Measurements from ENCODE around the gene PEAR1.

PEAR1 gene

DNA sequence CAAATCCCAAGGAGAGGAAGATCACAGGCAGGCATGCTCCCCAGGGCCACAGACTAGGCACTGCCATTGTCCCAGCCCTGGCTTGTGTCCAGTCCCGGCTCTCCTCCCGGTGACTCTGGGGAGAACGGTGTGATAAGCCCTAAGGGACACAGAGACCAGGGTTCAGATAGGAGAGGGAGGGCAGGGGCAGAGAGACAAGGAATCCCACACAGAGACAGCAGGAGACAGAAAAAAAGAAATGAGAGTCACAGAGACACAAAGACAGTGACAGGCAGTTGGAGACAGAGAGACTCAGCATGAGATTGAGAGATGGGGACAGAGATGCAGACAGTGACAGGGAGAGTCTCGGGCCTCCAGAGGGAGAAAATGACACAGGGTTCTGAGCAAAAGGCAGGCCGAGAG lies 35.0 kb upstream of the PEAR1 start:
- H3K4me3 ChIP-seq (ENCODE audit: low read depth, low read length), result no peak overlapping the region
- no peaks in the 10 kb centered on the region for H3K36me3 ChIP-seq
- no peak overlapping the region for H3K27ac ChIP-seq
- no peaks in the 10 kb centered on the region for H3K9me3 ChIP-seq (ENCODE audit: severe bottlenecking)
- TF ChIP-seq, protein P1, sequence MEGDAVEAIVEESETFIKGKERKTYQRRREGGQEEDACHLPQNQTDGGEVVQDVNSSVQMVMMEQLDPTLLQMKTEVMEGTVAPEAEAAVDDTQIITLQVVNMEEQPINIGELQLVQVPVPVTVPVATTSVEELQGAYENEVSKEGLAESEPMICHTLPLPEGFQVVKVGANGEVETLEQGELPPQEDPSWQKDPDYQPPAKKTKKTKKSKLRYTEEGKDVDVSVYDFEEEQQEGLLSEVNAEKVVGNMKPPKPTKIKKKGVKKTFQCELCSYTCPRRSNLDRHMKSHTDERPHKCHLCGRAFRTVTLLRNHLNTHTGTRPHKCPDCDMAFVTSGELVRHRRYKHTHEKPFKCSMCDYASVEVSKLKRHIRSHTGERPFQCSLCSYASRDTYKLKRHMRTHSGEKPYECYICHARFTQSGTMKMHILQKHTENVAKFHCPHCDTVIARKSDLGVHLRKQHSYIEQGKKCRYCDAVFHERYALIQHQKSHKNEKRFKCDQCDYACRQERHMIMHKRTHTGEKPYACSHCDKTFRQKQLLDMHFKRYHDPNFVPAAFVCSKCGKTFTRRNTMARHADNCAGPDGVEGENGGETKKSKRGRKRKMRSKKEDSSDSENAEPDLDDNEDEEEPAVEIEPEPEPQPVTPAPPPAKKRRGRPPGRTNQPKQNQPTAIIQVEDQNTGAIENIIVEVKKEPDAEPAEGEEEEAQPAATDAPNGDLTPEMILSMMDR (IDR thresholded peaks at IDR 0.05; ENCODE audit: low read depth, low read length), result no peak
- no peaks in the 10 kb centered on the region for H3K27me3 ChIP-seq (ENCODE audit: insufficient read depth, low read depth, severe bottlenecking)
- no peak for DNase-seq

GRCh38 chr1:156858959-156859522 lies 34.5 kb upstream of the PEAR1 start, which contains the start of gene INSRR:
INSRR (minus strand) TSS chr1:156859117; CDS start chr1:156858621, 496 bp downstream.
- H3K9me3 ChIP-seq (ENCODE audit: severe bottlenecking), result no peaks in the 10 kb centered on the region
- H3K4me3 ChIP-seq (ENCODE audit: low read depth, low read length), result peak within 1 kb of the TSS; percentile 70
- no peaks in the 10 kb centered on the region for H3K36me3 ChIP-seq
- TF ChIP-seq, protein P1 (IDR thresholded peaks at IDR 0.05; ENCODE audit: low read depth, low read length), result no peak
- H3K27ac ChIP-seq, result peak within 1 kb of the TSS; percentile 43
- no peaks in the 10 kb centered on the region for H3K27me3 ChIP-seq (ENCODE audit: insufficient read depth, low read depth, severe bottlenecking)
- no peak for DNase-seq

DNA sequence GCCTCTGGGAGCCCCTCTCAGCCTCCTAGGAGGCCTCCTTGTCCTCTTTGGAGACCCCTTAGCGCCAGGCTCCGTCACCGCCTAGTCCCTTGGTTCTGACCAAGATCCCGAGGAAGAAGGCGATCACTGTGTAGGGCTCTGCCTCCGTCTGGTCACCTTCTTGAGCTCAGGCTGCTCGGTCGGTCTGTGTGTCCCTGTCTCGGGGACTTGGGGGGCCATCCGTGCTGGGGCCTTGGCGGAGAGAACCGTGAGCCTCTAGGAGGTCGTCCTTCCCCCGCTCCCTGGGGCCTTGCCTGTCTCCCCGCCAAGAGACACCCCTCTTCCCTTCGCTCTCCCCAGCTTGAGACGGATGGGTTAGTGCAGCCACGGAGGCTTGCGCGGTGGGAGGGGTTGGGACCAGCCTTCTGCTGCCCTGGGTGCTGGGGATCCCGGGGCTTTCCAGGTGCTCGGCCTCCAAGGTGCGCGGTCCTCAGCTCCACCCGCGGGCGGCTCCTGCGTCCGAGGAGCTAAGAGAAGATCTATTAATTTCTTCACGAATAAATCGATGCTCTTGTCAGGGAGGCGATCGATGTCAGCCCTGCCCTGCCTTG lies 33.9 kb upstream of the PEAR1 start:
- H3K4me3 ChIP-seq (ENCODE audit: low read depth, low read length), result peak overlapping the region; percentile 70
- no peaks in the 10 kb centered on the region for H3K27me3 ChIP-seq (ENCODE audit: insufficient read depth, low read depth, severe bottlenecking)
- H3K36me3 ChIP-seq, result no peaks in the 10 kb centered on the region
- peak; percentile 46 for DNase-seq
- H3K9me3 ChIP-seq (ENCODE audit: severe bottlenecking), result no peaks in the 10 kb centered on the region
- TF ChIP-seq, protein P1 (IDR thresholded peaks at IDR 0.05; ENCODE audit: low read depth, low read length), result no peak
- peak overlapping the region; percentile 43 for H3K27ac ChIP-seq

DNA sequence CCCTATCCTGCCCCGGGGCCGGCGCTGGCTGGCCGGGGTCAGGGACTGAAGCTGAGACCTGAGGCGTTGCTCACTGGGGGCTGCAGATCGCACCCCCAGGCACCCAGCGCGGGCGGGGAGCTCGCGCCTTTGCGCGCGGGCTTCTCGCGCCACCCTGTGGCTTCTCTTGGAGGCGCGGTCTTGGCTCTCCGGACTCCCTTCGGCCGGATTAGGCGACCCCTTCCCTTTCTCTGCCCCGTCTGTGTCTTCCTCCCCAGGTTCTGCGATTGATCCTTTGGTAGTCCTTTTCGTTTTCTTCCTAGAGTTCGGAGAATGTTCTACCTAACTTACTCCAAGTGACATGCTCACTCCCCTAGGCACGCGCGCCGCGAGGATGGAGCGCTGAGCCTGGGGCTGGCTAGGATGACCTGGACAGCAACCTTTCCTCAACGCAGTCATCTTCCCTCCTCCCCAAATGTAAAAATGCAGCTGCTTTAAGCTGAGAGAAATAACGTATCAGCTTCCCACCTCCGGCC lies 33.3 kb upstream of the PEAR1 start:
- peak overlapping the region; percentile 70 for H3K4me3 ChIP-seq (ENCODE audit: low read depth, low read length)
- no peaks in the 10 kb centered on the region for H3K9me3 ChIP-seq (ENCODE audit: severe bottlenecking)
- no peaks in the 10 kb centered on the region for H3K27me3 ChIP-seq (ENCODE audit: insufficient read depth, low read depth, severe bottlenecking)
- H3K27ac ChIP-seq, result peak overlapping the region; percentile 43
- H3K36me3 ChIP-seq, result no peaks in the 10 kb centered on the region
- peak; percentile 84 for DNase-seq
- TF ChIP-seq, protein P1 (IDR thresholded peaks at IDR 0.05; ENCODE audit: low read depth, low read length), result peak; percentile 99

GRCh38 chr1:156860628-156861423 lies 32.7 kb upstream of the PEAR1 start, which contains the start of gene NTRK1:
NTRK1 (plus strand) TSS chr1:156860865; CDS start chr1:156860935, 70 bp downstream.
- DNase-seq, result peak; percentile 90
- peak within 1 kb of the TSS; percentile 43 for H3K27ac ChIP-seq
- TF ChIP-seq, protein P1 (IDR thresholded peaks at IDR 0.05; ENCODE audit: low read depth, low read length), result peak; percentile 8; the same call in 1 of the 2 replicates
- no peaks in the 10 kb centered on the region for H3K9me3 ChIP-seq (ENCODE audit: severe bottlenecking)
- no peaks in the 10 kb centered on the region for H3K27me3 ChIP-seq (ENCODE audit: insufficient read depth, low read depth, severe bottlenecking)
- peak within 1 kb of the TSS; percentile 70 for H3K4me3 ChIP-seq (ENCODE audit: low read depth, low read length)
- no peaks in the 10 kb centered on the region for H3K36me3 ChIP-seq
